PC-3 (cell line): ENCODE measurements around the gene WDR82.

Experiments used
- EZH2 ChIP-seq: fragments of 300-600 bp; sonication (generic); IDR thresholded peaks from one replicate; pipeline ENCODE4 v1.6.1; 2017; ENCODE audit warnings: antibody characterized with exemption, mild to moderate bottlenecking, low read length; ENCODE audit not compliant: unreplicated experiment
- TF ChIP-seq, protein P1 (sequence below): fragments of 300-600 bp; sonication (generic); conservative IDR thresholded peaks from 2 replicates; pipeline ENCODE4 v1.5.1; 2017; ENCODE audit warnings: antibody characterized with exemption, low read depth, mild to moderate bottlenecking, low read length

DNA sequence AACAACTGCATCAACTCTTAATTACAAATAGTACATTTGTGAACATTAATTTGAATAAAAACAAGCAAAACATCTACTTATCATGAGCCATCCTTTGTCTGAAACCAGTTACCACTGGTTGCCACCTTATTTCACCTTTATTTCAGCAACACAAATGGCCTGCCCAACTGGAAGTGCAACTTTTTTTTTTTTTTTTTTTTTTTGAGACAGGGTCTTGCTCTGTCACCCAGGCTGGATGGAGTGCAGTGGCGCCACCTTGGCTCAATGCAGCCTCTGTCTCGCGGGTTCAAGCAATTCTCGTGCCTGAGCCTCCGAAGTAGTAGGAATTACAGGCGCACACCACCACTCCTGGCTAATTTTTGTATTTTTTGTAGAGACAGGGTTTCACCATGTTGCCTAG, 13.1 kb downstream of the WDR82 start:
- TF ChIP-seq, protein P1, sequence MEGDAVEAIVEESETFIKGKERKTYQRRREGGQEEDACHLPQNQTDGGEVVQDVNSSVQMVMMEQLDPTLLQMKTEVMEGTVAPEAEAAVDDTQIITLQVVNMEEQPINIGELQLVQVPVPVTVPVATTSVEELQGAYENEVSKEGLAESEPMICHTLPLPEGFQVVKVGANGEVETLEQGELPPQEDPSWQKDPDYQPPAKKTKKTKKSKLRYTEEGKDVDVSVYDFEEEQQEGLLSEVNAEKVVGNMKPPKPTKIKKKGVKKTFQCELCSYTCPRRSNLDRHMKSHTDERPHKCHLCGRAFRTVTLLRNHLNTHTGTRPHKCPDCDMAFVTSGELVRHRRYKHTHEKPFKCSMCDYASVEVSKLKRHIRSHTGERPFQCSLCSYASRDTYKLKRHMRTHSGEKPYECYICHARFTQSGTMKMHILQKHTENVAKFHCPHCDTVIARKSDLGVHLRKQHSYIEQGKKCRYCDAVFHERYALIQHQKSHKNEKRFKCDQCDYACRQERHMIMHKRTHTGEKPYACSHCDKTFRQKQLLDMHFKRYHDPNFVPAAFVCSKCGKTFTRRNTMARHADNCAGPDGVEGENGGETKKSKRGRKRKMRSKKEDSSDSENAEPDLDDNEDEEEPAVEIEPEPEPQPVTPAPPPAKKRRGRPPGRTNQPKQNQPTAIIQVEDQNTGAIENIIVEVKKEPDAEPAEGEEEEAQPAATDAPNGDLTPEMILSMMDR = no peak; the same call in 1 of the 2 replicates
- TF ChIP-seq EZH2 = no peak
